ENCODE data around the gene CPNE2.

CPNE2 gene

DNA sequence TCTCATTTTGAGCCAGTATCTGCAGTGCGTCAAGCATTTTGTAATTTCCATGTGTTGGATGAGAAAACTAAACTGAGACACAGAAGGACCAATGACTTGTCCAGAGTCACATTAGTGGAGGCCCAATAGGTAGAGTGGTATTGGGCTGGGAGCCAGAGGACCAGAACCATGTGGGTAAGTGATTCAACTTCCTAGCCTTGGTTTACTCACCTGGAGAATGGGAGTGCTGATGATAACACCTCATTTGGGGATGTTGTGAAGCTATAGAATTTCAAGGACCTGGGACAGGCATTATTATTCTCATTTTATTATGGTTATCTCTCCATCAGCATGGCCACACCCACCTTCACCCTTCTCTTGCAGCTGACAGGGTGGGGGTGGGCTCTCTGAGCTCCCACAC is 8.1 kb downstream of the CPNE2 start:
- no peak overlapping the region for H3K4me2 ChIP-seq (ENCODE audit: low read length)

GRCh38 chr16:57102888-57103851 is 10.8 kb downstream of the CPNE2 start:
- Histone ChIP-seq H2AFZ (no peak overlapping the region), H3K9ac (no peak overlapping the region), H3K79me2 (no peaks in the 10 kb centered on the region), H3K27ac (no peak overlapping the region), H3K27me3 (ENCODE audit: control insufficient read depth, insufficient read depth, low read length) (no peaks in the 10 kb centered on the region), H3K4me3 (ENCODE audit: low read depth, low read length) (no peak overlapping the region), H3K4me1 (no peaks in the 10 kb centered on the region), H3K4me2 (ENCODE audit: low read length) (no peak overlapping the region), H3K36me3 (ENCODE audit: control insufficient read depth, insufficient read depth, low read length) (no peaks in the 10 kb centered on the region), H3K9me3 (ENCODE audit: control insufficient read depth, low read length) (no peaks in the 10 kb centered on the region)
- TF ChIP-seq, protein P1, sequence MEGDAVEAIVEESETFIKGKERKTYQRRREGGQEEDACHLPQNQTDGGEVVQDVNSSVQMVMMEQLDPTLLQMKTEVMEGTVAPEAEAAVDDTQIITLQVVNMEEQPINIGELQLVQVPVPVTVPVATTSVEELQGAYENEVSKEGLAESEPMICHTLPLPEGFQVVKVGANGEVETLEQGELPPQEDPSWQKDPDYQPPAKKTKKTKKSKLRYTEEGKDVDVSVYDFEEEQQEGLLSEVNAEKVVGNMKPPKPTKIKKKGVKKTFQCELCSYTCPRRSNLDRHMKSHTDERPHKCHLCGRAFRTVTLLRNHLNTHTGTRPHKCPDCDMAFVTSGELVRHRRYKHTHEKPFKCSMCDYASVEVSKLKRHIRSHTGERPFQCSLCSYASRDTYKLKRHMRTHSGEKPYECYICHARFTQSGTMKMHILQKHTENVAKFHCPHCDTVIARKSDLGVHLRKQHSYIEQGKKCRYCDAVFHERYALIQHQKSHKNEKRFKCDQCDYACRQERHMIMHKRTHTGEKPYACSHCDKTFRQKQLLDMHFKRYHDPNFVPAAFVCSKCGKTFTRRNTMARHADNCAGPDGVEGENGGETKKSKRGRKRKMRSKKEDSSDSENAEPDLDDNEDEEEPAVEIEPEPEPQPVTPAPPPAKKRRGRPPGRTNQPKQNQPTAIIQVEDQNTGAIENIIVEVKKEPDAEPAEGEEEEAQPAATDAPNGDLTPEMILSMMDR (IDR thresholded peaks at IDR 0.05) = no peak

More for the DNA sequence above, 8.1 kb downstream of the CPNE2 start:
- Histone ChIP-seq H3K9me3 (ENCODE audit: control insufficient read depth, low read length) (no peaks in the 10 kb centered on the region), H3K9ac (no peak overlapping the region), H3K27ac (no peak overlapping the region), H3K79me2 (no peaks in the 10 kb centered on the region), H3K4me1 (no peaks in the 10 kb centered on the region), H3K27me3 (ENCODE audit: control insufficient read depth, insufficient read depth, low read length) (no peaks in the 10 kb centered on the region), H3K36me3 (ENCODE audit: control insufficient read depth, insufficient read depth, low read length) (no peaks in the 10 kb centered on the region), H2AFZ (no peak overlapping the region), H3K4me3 (ENCODE audit: low read depth, low read length) (no peak overlapping the region)
- TF ChIP-seq, protein P1 (IDR thresholded peaks at IDR 0.05) = no peak

DNA sequence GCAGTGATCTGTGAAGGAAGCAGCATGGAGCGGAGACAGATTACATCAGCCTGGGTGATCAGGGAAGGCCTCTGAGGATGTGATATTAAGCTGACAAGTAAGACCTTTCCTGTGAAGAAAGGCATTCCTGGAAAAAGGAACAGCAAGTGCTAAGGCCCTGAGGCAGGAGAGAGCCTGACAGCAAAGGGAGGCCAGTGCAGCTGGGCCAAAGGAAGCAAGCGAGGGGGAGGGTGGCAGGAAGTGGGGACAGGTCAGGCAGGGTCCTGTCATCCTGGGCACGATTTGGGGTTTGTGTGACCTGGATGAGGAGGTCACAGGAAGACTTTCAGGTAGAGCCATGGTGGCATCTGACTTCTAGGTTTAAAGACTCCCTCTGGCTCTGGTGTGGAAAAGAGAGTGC is 12.3 kb downstream of the CPNE2 start:
- H3K4me1 ChIP-seq = no peaks in the 10 kb centered on the region
- H2AFZ ChIP-seq = no peak overlapping the region
- no peaks in the 10 kb centered on the region for H3K27me3 ChIP-seq (ENCODE audit: control insufficient read depth, insufficient read depth, low read length)
- no peak overlapping the region for H3K4me2 ChIP-seq (ENCODE audit: low read length)
- TF ChIP-seq, protein P1 (IDR thresholded peaks at IDR 0.05) = no peak
- H3K36me3 ChIP-seq (ENCODE audit: control insufficient read depth, insufficient read depth, low read length) = no peaks in the 10 kb centered on the region
- no peaks in the 10 kb centered on the region for H3K79me2 ChIP-seq
- no peak overlapping the region for H3K27ac ChIP-seq
- H3K9me3 ChIP-seq (ENCODE audit: control insufficient read depth, low read length) = no peaks in the 10 kb centered on the region
- no peak overlapping the region for H3K9ac ChIP-seq
- H3K4me3 ChIP-seq (ENCODE audit: low read depth, low read length) = no peak overlapping the region

DNA sequence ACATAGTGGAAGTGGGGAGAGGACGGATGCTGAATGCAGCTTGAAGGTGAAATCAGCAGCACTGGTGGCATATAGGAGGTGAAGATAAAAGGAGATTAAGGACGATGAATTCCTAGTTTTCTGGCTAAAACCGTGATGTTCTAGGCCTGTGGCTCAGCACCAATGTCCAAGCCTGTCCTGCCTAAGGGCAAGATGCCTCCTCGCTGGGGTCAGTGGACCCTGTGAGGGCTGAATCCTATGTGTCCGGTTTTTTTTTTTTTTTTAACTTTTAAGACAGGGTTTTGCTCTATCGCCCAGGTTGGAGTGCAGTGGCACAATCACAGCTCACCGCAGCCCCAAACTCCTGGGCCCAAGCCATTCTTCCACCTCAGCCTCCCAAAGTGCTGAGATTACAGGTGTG is 12.8 kb downstream of the CPNE2 start:
- H3K4me2 ChIP-seq (ENCODE audit: low read length) = no peak overlapping the region
- no peaks in the 10 kb centered on the region for H3K4me1 ChIP-seq
- H3K27me3 ChIP-seq (ENCODE audit: control insufficient read depth, insufficient read depth, low read length) = no peaks in the 10 kb centered on the region
- no peak overlapping the region for H3K4me3 ChIP-seq (ENCODE audit: low read depth, low read length)
- H2AFZ ChIP-seq = no peak overlapping the region
- TF ChIP-seq, protein P1 (IDR thresholded peaks at IDR 0.05) = no peak
- no peak overlapping the region for H3K9ac ChIP-seq
- H3K79me2 ChIP-seq = no peaks in the 10 kb centered on the region
- H3K27ac ChIP-seq = no peak overlapping the region
- no peaks in the 10 kb centered on the region for H3K36me3 ChIP-seq (ENCODE audit: control insufficient read depth, insufficient read depth, low read length)
- H3K9me3 ChIP-seq (ENCODE audit: control insufficient read depth, low read length) = no peaks in the 10 kb centered on the region

All from parathyroid adenoma (tissue), 2 donors.